IPS-20b (cell line): ENCODE measurements around the gene CTNNA2.
A peak's percentile ranks its signal among the peaks of the same experiment; 100 is the strongest.

Experiments used
- H3K27ac ChIP-seq: one replicate; pipeline ENCODE4 v1.5.1; 2013; ENCODE audit warnings: low read length
- H3K27me3 ChIP-seq: 2 replicates; pipeline ENCODE4 v1.6.1; 2013; ENCODE audit warnings: mild to moderate bottlenecking, low read length, inconsistent platforms; ENCODE audit not compliant: insufficient read depth
- H3K36me3 ChIP-seq: 2 replicates; pipeline ENCODE4 v1.6.1; 2013; ENCODE audit warnings: low read depth, mild to moderate bottlenecking, inconsistent platforms, low read length, moderate library complexity; ENCODE audit not compliant: insufficient read depth
- H3K4me1 ChIP-seq: 2 replicates; pipeline ENCODE4 v1.6.1; 2013; ENCODE audit warnings: mild to moderate bottlenecking, control low read depth, inconsistent platforms, low read length, moderate library complexity; ENCODE audit not compliant: insufficient read depth
- H3K4me3 ChIP-seq: 2 replicates; pipeline ENCODE4 v1.5.1; 2013; ENCODE audit warnings: mild to moderate bottlenecking, low read length, inconsistent platforms
- H3K9ac ChIP-seq: 2 replicates; pipeline ENCODE4 v1.6.1; 2013; ENCODE audit warnings: low read depth, mild to moderate bottlenecking, inconsistent platforms, low read length, moderate library complexity
- H3K9me3 ChIP-seq: 2 replicates; pipeline ENCODE4 v1.6.1; 2013; ENCODE audit warnings: mild to moderate bottlenecking, low read depth, low read length, inconsistent platforms; ENCODE audit not compliant: insufficient read depth

CTNNA2 gene

GRCh38 chr2:79993144-79993543 lies 480.3 kb downstream of the CTNNA2 start:
- Histone ChIP-seq H3K4me3 (no peak overlapping the region), H3K9ac (no peak overlapping the region), H3K36me3 (no peaks in the 10 kb centered on the region), H3K9me3 (no peaks in the 10 kb centered on the region), H3K27me3 (no peaks in the 10 kb centered on the region), H3K27ac (no peak overlapping the region), H3K4me1 (no peaks in the 10 kb centered on the region)

- no peaks in the 10 kb centered on the region for H3K27me3 ChIP-seq
- H3K9me3 ChIP-seq, result no peaks in the 10 kb centered on the region
- H3K4me3 ChIP-seq, result no peak overlapping the region
- H3K36me3 ChIP-seq, result no peaks in the 10 kb centered on the region
- H3K9ac ChIP-seq, result no peak overlapping the region
- H3K27ac ChIP-seq, result no peak overlapping the region
- H3K4me1 ChIP-seq, result no peaks in the 10 kb centered on the region
Observed at GRCh38 chr2:79994161-79994560, 481.3 kb downstream of the CTNNA2 start.

DNA sequence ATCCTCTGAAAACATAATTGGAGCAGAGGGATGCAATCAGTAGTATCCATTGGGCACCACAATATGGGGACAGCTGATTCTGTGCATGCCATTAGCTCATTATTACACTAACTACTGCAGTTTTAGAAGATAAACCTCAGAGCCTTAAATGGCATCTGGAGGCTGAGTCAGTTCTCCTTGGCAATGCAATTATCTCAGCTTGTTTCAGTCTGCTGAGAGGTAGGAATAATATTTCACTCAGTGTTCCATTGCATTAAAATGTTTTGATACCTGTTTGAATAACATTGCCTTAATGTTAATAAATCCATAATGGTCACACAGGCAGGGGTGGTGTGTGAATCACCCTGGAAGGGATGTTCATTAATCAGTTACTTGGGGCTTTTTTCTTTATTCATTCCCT lies 482.1 kb downstream of the CTNNA2 start:
- Histone ChIP-seq H3K27me3 (no peaks in the 10 kb centered on the region), H3K4me3 (no peak overlapping the region), H3K9ac (no peak overlapping the region), H3K27ac (no peak overlapping the region), H3K36me3 (no peaks in the 10 kb centered on the region), H3K9me3 (no peaks in the 10 kb centered on the region), H3K4me1 (no peaks in the 10 kb centered on the region)

- Histone ChIP-seq H3K4me1 (no peaks in the 10 kb centered on the region), H3K9me3 (no peaks in the 10 kb centered on the region), H3K4me3 (no peak overlapping the region), H3K27ac (no peak overlapping the region), H3K9ac (no peak overlapping the region), H3K27me3 (no peaks in the 10 kb centered on the region), H3K36me3 (no peaks in the 10 kb centered on the region)
Observed at GRCh38 chr2:79996709-79997108, 483.9 kb downstream of the CTNNA2 start.

DNA sequence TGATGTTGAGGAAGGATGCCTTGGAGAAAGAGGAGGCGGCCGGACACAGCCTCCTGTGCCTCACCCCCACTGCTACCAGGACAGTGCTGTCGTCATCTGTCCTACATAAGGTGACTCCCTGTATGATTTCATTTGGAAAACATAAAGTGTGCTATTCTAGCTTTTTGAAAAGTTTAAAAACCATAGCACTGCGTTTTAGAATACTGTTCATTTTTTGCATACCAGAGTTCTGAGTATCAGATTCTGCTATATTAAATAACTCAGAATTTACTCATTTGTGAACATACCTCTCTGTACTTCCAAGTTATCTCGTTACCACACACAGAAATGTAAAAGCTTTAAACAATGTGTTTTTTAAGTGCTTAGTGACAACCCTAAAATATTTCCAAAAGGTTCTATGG lies 488.9 kb downstream of the CTNNA2 start:
- H3K9ac ChIP-seq, result no peak overlapping the region
- no peaks in the 10 kb centered on the region for H3K4me1 ChIP-seq
- no peaks in the 10 kb centered on the region for H3K36me3 ChIP-seq
- no peak overlapping the region for H3K27ac ChIP-seq
- peaks cover 10% of the 10 kb centered on the region; the same call in 1 of the 2 replicates for H3K27me3 ChIP-seq
- no peaks in the 10 kb centered on the region for H3K9me3 ChIP-seq
- H3K4me3 ChIP-seq, result no peak overlapping the region

GRCh38 chr2:80002112-80002511 lies 489.3 kb downstream of the CTNNA2 start:
- H3K4me1 ChIP-seq, result no peaks in the 10 kb centered on the region
- no peaks in the 10 kb centered on the region for H3K9me3 ChIP-seq
- H3K9ac ChIP-seq, result no peak overlapping the region
- no peak overlapping the region for H3K4me3 ChIP-seq
- H3K36me3 ChIP-seq, result no peaks in the 10 kb centered on the region
- no peak overlapping the region for H3K27ac ChIP-seq
- H3K27me3 ChIP-seq, result peaks cover 14% of the 10 kb centered on the region; the same call in 1 of the 2 replicates

- Histone ChIP-seq H3K36me3 (no peaks in the 10 kb centered on the region), H3K9ac (no peak overlapping the region), H3K27ac (no peak overlapping the region), H3K9me3 (no peaks in the 10 kb centered on the region), H3K27me3 (peaks cover 20% of the 10 kb centered on the region; the same call in 1 of the 2 replicates), H3K4me3 (no peak overlapping the region), H3K4me1 (peaks cover 2% of the 10 kb centered on the region; the same call in 1 of the 2 replicates)
Observed at GRCh38 chr2:80002568-80003157, 489.8 kb downstream of the CTNNA2 start.

DNA sequence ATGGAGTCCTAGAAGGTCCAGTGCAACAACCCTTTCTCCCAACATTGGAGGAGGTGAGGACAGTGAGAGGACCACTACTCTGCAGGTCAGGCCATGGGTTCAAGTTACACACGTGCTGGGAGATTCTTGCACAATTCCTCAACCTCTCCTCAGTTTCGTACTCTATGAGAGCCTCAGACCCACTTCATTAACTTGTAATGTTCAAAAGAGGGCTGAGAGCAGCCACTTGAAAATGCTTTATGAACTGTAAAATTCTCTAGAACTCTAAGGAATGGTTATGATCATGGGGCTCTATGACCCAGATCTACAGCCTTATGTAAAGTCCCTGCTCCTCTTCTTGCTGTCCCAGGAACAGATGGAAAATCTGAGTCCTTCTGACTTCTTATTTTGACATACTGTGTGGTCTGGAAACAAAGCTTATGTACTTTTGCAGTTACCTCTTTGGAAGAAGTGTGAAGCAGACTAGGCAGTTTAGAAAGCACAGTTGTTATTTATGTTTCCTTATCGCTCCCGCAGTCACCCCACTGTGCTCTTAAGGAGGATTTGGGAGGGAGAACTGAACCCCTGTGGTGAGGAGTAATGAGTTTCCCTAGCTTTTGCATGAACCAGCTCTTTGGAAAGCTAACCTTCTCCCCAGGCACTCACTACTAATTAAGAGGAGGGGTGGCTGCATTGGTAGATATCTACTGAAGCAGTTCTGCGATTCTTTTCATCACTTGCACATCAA lies 495.1 kb downstream of the CTNNA2 start:
- Histone ChIP-seq H3K9ac (no peak overlapping the region), H3K4me3 (peak overlapping the region; percentile 7; the same call in 1 of the 2 replicates), H3K36me3 (no peaks in the 10 kb centered on the region), H3K27ac (no peak overlapping the region), H3K4me1 (peaks cover 8% of the 10 kb centered on the region; the same call in 1 of the 2 replicates), H3K9me3 (no peaks in the 10 kb centered on the region), H3K27me3 (peaks cover 50% of the 10 kb centered on the region)

GRCh38 chr2:80008596-80008995 lies 495.7 kb downstream of the CTNNA2 start:
- no peak overlapping the region for H3K27ac ChIP-seq
- peaks cover 8% of the 10 kb centered on the region; the same call in 1 of the 2 replicates for H3K4me1 ChIP-seq
- peak overlapping the region; percentile 7; the same call in 1 of the 2 replicates for H3K4me3 ChIP-seq
- H3K36me3 ChIP-seq, result no peaks in the 10 kb centered on the region
- peaks cover 50% of the 10 kb centered on the region for H3K27me3 ChIP-seq
- no peaks in the 10 kb centered on the region for H3K9me3 ChIP-seq
- H3K9ac ChIP-seq, result no peak overlapping the region

GRCh38 chr2:80009211-80009610 lies 496.4 kb downstream of the CTNNA2 start:
- Histone ChIP-seq H3K4me1 (peaks cover 8% of the 10 kb centered on the region; the same call in 1 of the 2 replicates), H3K36me3 (no peaks in the 10 kb centered on the region), H3K4me3 (no peak overlapping the region), H3K27ac (no peak overlapping the region), H3K9me3 (no peaks in the 10 kb centered on the region), H3K9ac (no peak overlapping the region), H3K27me3 (peaks cover 50% of the 10 kb centered on the region)

- Histone ChIP-seq H3K4me1 (peaks cover 8% of the 10 kb centered on the region; the same call in 1 of the 2 replicates), H3K36me3 (no peaks in the 10 kb centered on the region), H3K9ac (no peak overlapping the region), H3K9me3 (no peaks in the 10 kb centered on the region), H3K27me3 (peaks cover 37% of the 10 kb centered on the region), H3K27ac (no peak overlapping the region), H3K4me3 (no peak overlapping the region)
Observed at GRCh38 chr2:80012061-80012460, 499.2 kb downstream of the CTNNA2 start.

GRCh38 chr2:80014637-80015036 lies 501.8 kb downstream of the CTNNA2 start:
- Histone ChIP-seq H3K9ac (no peak overlapping the region), H3K4me1 (peaks cover 1% of the 10 kb centered on the region; the same call in 1 of the 2 replicates), H3K36me3 (no peaks in the 10 kb centered on the region), H3K27ac (no peak overlapping the region), H3K27me3 (peaks cover 11% of the 10 kb centered on the region; the same call in 1 of the 2 replicates), H3K9me3 (no peaks in the 10 kb centered on the region), H3K4me3 (no peak overlapping the region)
